GM12878 (cell line): ENCODE results near the gene SUFU.

Experiments
- ATF3 ChIP-seq: IDR thresholded peaks from 2 replicates; pipeline ENCODE4 v1.6.1; 2011; ENCODE audit warnings: low read depth, mild to moderate bottlenecking, low read length, moderate library complexity, borderline replicate concordance; ENCODE audit errors: extremely low read depth
- CBFB ChIP-seq: IDR thresholded peaks from 2 replicates; pipeline ENCODE4 v1.6.1; 2016; ENCODE audit warnings: antibody characterized with exemption, low read depth
- CTCF ChIP-seq, 3 experiments: IDR thresholded peaks in 2 of 3; conservative IDR thresholded peaks in 1 of 3; 2 replicates each; pipeline ENCODE4 v1.5.1; 2011; ENCODE audit warnings: low read depth in 3 of 3, low read length in 3 of 3, mild to moderate bottlenecking in 3 of 3, control low read depth in 2 of 3, moderate library complexity in 2 of 3, inconsistent platforms in 1 of 3, mixed read lengths in 1 of 3; ENCODE audit not compliant: control insufficient read depth in 2 of 3, insufficient read depth in 1 of 3; ENCODE audit errors: extremely low read depth in 1 of 3
- CUX1 ChIP-seq: IDR thresholded peaks from 2 replicates; pipeline ENCODE4 v1.6.1; 2012; ENCODE audit warnings: improper control_type of control experiment, low read depth, low read length; ENCODE audit not compliant: insufficient replicate concordance
- EGR1 ChIP-seq, 2 experiments: IDR thresholded peaks; 1 replicate in 1 of 2; 2 replicates in 1 of 2; pipeline ENCODE4 v1.6.1; 2011 to 2012; ENCODE audit warnings: low read depth in 2 of 2, low read length in 2 of 2, borderline replicate concordance in 1 of 2, mild to moderate bottlenecking in 1 of 2, moderate library complexity in 1 of 2
- EZH2 ChIP-seq: IDR thresholded peaks from 2 replicates; pipeline ENCODE4 v1.6.1; 2012; ENCODE audit warnings: low read depth, mild to moderate bottlenecking, control low read depth, inconsistent platforms, low read length, borderline replicate concordance; ENCODE audit not compliant: control insufficient read depth
- POLR2A ChIP-seq: IDR thresholded peaks from 2 replicates; pipeline ENCODE4 v1.6.1; 2011; ENCODE audit warnings: low read depth, mild to moderate bottlenecking, low read length
- POLR2AphosphoS5 ChIP-seq: IDR thresholded peaks from 2 replicates; pipeline ENCODE4 v1.6.1; 2011; ENCODE audit warnings: mild to moderate bottlenecking, low read length, inconsistent platforms
- SRF ChIP-seq, 2 experiments: IDR thresholded peaks; 2 replicates each; pipeline ENCODE4 v1.6.1; 2011; ENCODE audit warnings: low read depth in 2 of 2, low read length in 2 of 2, mild to moderate bottlenecking in 1 of 2, moderate library complexity in 1 of 2
- TCF7 ChIP-seq: IDR thresholded peaks from 2 replicates; pipeline ENCODE4 v1.6.1; 2014; ENCODE audit warnings: antibody characterized with exemption, borderline replicate concordance
- ZNF24 ChIP-seq: fragments of 450-650 bp; IDR thresholded peaks from 2 replicates; pipeline ENCODE4 v1.6.1; 2017; ENCODE audit warnings: antibody characterized with exemption, mild to moderate bottlenecking

- TF ChIP-seq POLR2A: no peak; the same call in 1 of the 2 replicates
- no peak for TF ChIP-seq SRF (IDR thresholded peaks at IDR 0.05; ENCODE audit: low read depth in 2 of 2, low read length in 2 of 2)
- no peak for TF ChIP-seq CTCF (IDR thresholded peaks at IDR 0.05 in 2 of 3, conservative IDR thresholded peaks at IDR 0.05 in 1 of 3; ENCODE audit: control insufficient read depth in 2 of 3, extremely low read depth in 1 of 3, insufficient read depth in 1 of 3, low read depth in 3 of 3, low read length in 3 of 3)
- no peak for TF ChIP-seq EGR1 (IDR thresholded peaks at IDR 0.05; ENCODE audit: borderline replicate concordance in 1 of 2, low read depth in 2 of 2, low read length in 2 of 2)
- TF ChIP-seq POLR2AphosphoS5: no peak
- TF ChIP-seq CBFB: no peak
- no peak for TF ChIP-seq CUX1
- TF ChIP-seq ZNF24: no peak
- TF ChIP-seq EZH2: no peak
- no peak for TF ChIP-seq ATF3
- no peak for TF ChIP-seq TCF7
These were observed 143.9 kb downstream of the SUFU start for GRCh38 chr10:102647443-102648268.
